CD4-positive, alpha-beta T cell (primary cell): ENCODE results near the gene ZNF580. TPM values are rescaled to one million over a fixed set of nuclear protein-coding genes. Genes with fewer than 3 reads are reported as not detected.

Experiments used
- ATAC-seq: fragments of 200-7000 bp; cut with Tn5 transposase; one replicate; pipeline ENCODE4 v1.10.0; 2022; ENCODE audit warnings: mild to moderate bottlenecking; ENCODE audit not compliant: poor library complexity
- CTCF ChIA-PET: fragments of 350-600 bp; sonication (Branson Sonifier 250); formaldehyde crosslinking; loops from one replicate; lab custom pipeline; 2021; ENCODE audit warnings: antibody characterized with exemption, inconsistent platforms; lab: Charles Lee
- POLR2A ChIA-PET: fragments of 350-600 bp; sonication (Branson Sonifier 250); formaldehyde crosslinking; loops from one replicate; lab custom pipeline; 2021; ENCODE audit warnings: antibody characterized with exemption, inconsistent platforms; lab: Charles Lee
- DNase-seq, 14 experiments: peaks; one replicate each; pipeline ENCODE4 v3.0.0-alpha.2; 2013 to 2020; ENCODE audit warnings: mixed read lengths in 2 of 14
- H3K27ac ChIP-seq, 2 donors: one replicate each; pipeline versions ENCODE4 v1.5.1 to v1.7.0; 2013; ENCODE audit warnings: low read length in 2 of 2, low read depth in 1 of 2, mild to moderate bottlenecking in 1 of 2
- H3K27me3 ChIP-seq, 2 experiments: 1 replicate in 1 of 2; 2 replicates in 1 of 2; pipeline versions ENCODE4 v1.6.1 to v1.7.0; 2013; ENCODE audit warnings: low read length in 2 of 2, control low read depth in 1 of 2, mild to moderate bottlenecking in 1 of 2, moderate library complexity in 1 of 2; ENCODE audit not compliant: insufficient read depth in 2 of 2, control insufficient read depth in 1 of 2
- H3K36me3 ChIP-seq: one replicate; pipeline ENCODE4 v1.6.1; 2013; ENCODE audit warnings: low read length, control low read depth; ENCODE audit not compliant: insufficient read depth
- H3K4me1 ChIP-seq: one replicate; pipeline ENCODE4 v1.6.1; 2013; ENCODE audit warnings: low read length, control low read depth; ENCODE audit not compliant: insufficient read depth
- H3K4me3 ChIP-seq: one replicate; pipeline ENCODE4 v1.5.1; 2013; ENCODE audit warnings: mild to moderate bottlenecking, low read length, moderate library complexity
- H3K9me3 ChIP-seq, 2 experiments: 1 replicate in 1 of 2; 2 replicates in 1 of 2; pipeline versions ENCODE4 v1.6.1 to v1.7.0; 2013; ENCODE audit warnings: low read length in 2 of 2, mild to moderate bottlenecking in 2 of 2, control low read depth in 1 of 2, moderate library complexity in 1 of 2; ENCODE audit not compliant: control insufficient read depth in 1 of 2, insufficient read depth in 1 of 2
- H3K27ac Mint-ChIP-seq: one replicate; pipeline ENCODE4 v1.8.0; 2020; ENCODE audit warnings: mixed read lengths
- H3K27me3 Mint-ChIP-seq: one replicate; pipeline ENCODE4 v1.8.0; 2021; ENCODE audit warnings: mixed read lengths
- H3K36me3 Mint-ChIP-seq: one replicate; pipeline ENCODE4 v1.8.0; 2021; ENCODE audit warnings: low read depth, mixed read lengths
- H3K4me1 Mint-ChIP-seq: one replicate; pipeline ENCODE4 v1.8.0; 2021; ENCODE audit warnings: low read depth, mixed read lengths
- H3K4me3 Mint-ChIP-seq: one replicate; pipeline ENCODE4 v1.8.0; 2020; ENCODE audit warnings: mild to moderate bottlenecking, mixed read lengths
- H3K9me3 Mint-ChIP-seq: one replicate; pipeline ENCODE4 v1.8.0; 2020; ENCODE audit warnings: mixed read lengths
- CTCF ChIP-seq: fragments of 200-600 bp; IDR thresholded peaks from one replicate; pipeline ENCODE4 v1.8.0; 2022; ENCODE audit warnings: antibody characterized with exemption, mild to moderate bottlenecking
- intact Hi-C, 2 experiments: fragments of 100-400 bp; cut with DNase I in 1 of 2; cut with micrococcal nuclease in 1 of 2; formaldehyde crosslinking; loops; one replicate each; pipeline versions ENCODE4 v1.15.1 to v1.9.0; 2023 to 2025; cut with DNase I, micrococcal nuclease
- total RNA-seq, 174 experiments: library from RNA in 2 of 174; stranded (reverse) in 2 of 174; gene quantifications; one replicate each; pipeline ENCODE4 v1.2.3 and lab custom pipeline; 2021 to 2026

Gene ZNF580
- total RNA-seq, 2 experiments from 2014 or later, result 45.2 to 46.6 TPM

GRCh38 chr19:55611300-55611982 lies 29.4 kb upstream of the ZNF580 start:
- Mint-ChIP-seq H3K27me3 (no peaks in the 10 kb centered on the region), H3K27ac (peak overlapping the region; percentile 47), H3K36me3 (peaks cover 61% of the 10 kb centered on the region), H3K4me3 (no peak overlapping the region), H3K4me1 (peaks cover 52% of the 10 kb centered on the region), H3K9me3 (no peaks in the 10 kb centered on the region)
- Histone ChIP-seq H3K27me3 (no peaks in the 10 kb centered on the region), H3K27ac (no peak overlapping the region), H3K36me3 (peaks cover 30% of the 10 kb centered on the region), H3K4me1 (peaks cover 26% of the 10 kb centered on the region), H3K4me3 (no peak overlapping the region), H3K9me3 (no peaks in the 10 kb centered on the region)
- intact Hi-C loops, result no loop called here
- no peak for DNase-seq
- TF ChIP-seq CTCF, result no peak
- CTCF ChIA-PET, result interaction anchor here (0.7 kb wide), 1 partner anchor 20 kb away, joined by 3 read pairs; no protein-coding TSS in a partner anchor
- ATAC-seq, result no peak
- POLR2A ChIA-PET, result no interaction called here

- H3K4me1 Mint-ChIP-seq, result peaks cover 45% of the 10 kb centered on the region
- POLR2A ChIA-PET, result interaction anchor here (0.9 kb wide), 1 partner anchor 136 kb away, joined by 3 read pairs; no protein-coding TSS in a partner anchor
Measured at GRCh38 chr19:55611983-55612645, 28.7 kb upstream of the ZNF580 start.

GRCh38 chr19:55613396-55613795 lies 27.4 kb upstream of the ZNF580 start:
- intact Hi-C loops, result no loop called here
- Mint-ChIP-seq H3K36me3 (peaks cover 59% of the 10 kb centered on the region), H3K27me3 (no peaks in the 10 kb centered on the region), H3K27ac (no peak overlapping the region), H3K4me3 (no peak overlapping the region), H3K4me1 (peaks cover 35% of the 10 kb centered on the region), H3K9me3 (no peaks in the 10 kb centered on the region)
- ATAC-seq, result no peak
- no peak overlapping the region for H3K4me3 ChIP-seq
- no peaks in the 10 kb centered on the region for H3K27me3 ChIP-seq
- H3K4me1 ChIP-seq, result peaks cover 15% of the 10 kb centered on the region
- no peak for TF ChIP-seq CTCF
- H3K9me3 ChIP-seq, result no peaks in the 10 kb centered on the region
- ChIA-PET CTCF (no interaction called here), POLR2A (no interaction called here)
- DNase-seq, result no peak
- H3K36me3 ChIP-seq, result peaks cover 37% of the 10 kb centered on the region
- H3K27ac ChIP-seq, result no peak overlapping the region

More at GRCh38 chr19:55611983-55612645, 28.7 kb upstream of the ZNF580 start:
- Mint-ChIP-seq H3K4me3 (no peak overlapping the region), H3K9me3 (no peaks in the 10 kb centered on the region), H3K27ac (peak overlapping the region; percentile 47), H3K36me3 (peaks cover 59% of the 10 kb centered on the region), H3K27me3 (no peaks in the 10 kb centered on the region)
- H3K36me3 ChIP-seq, result peaks cover 34% of the 10 kb centered on the region
- CTCF ChIA-PET, result no interaction called here
- H3K4me3 ChIP-seq, result no peak overlapping the region
- no peak for DNase-seq
- H3K27me3 ChIP-seq, result no peaks in the 10 kb centered on the region
- intact Hi-C loops, result no loop called here
- no peak for TF ChIP-seq CTCF
- H3K4me1 ChIP-seq, result peaks cover 19% of the 10 kb centered on the region
- no peak for ATAC-seq
- no peaks in the 10 kb centered on the region for H3K9me3 ChIP-seq
- H3K27ac ChIP-seq, result no peak overlapping the region
